ENCODE results near the gene SHROOM2.

SHROOM2 gene

DNA sequence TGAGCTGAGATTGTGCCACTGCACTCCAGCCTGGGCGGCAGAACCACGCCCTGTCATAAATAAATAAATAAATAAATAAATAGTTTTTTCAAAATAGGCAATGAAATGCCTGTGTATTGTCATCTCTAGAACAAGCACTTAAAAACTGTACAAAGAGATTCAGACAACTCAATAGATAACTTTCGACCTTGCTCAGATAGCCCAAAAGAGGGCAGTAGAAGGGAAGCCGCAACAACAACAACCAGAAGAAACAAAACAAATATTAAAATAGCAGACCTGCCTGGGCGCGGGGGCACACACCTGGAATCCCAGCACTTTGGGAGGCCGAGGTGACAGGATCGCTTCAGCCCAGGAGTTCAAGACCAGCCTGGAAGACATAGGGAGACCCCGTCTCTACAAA, 171.5 kb downstream of the SHROOM2 start:
- no peak for DNase-seq

DNA sequence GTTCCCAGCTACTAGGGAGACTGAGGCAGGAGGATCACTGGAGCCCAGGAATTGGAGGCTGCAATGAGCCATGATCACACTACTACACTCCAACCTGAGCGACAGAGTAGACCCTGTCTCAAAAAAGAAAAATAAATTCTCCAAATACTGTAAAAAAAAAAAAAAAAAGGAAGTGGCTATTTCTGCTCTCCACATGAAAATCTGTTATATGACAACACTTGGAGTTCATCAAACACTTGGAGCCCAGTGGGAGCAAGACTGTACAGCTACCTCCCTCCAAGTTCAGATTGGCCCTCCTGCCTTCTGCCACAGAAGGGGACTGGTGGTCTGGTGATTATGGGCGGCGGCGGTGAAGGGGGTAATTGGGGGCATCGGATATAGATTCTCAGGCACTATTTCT, 172.0 kb downstream of the SHROOM2 start:
- no peak for DNase-seq

DNA sequence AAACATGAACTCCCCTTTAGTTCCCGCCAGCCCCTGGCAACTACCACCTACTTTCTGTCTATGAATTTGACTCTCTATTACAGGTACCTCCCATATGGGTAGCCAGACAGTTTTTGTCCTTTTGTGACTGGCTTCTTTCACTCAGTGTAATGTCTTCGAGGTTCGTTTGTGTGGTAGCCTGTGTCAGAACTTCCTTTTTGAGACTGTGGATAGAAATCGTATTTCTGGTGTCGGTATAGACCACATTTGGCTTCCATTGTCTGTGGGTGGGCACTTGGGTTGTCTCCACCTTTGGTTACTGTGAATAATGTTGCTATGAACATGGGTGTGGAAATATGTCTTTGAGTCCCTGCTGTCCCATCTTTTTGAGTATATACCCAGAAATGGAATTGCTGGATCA, 175.5 kb downstream of the SHROOM2 start:
- no peak for DNase-seq

DNA sequence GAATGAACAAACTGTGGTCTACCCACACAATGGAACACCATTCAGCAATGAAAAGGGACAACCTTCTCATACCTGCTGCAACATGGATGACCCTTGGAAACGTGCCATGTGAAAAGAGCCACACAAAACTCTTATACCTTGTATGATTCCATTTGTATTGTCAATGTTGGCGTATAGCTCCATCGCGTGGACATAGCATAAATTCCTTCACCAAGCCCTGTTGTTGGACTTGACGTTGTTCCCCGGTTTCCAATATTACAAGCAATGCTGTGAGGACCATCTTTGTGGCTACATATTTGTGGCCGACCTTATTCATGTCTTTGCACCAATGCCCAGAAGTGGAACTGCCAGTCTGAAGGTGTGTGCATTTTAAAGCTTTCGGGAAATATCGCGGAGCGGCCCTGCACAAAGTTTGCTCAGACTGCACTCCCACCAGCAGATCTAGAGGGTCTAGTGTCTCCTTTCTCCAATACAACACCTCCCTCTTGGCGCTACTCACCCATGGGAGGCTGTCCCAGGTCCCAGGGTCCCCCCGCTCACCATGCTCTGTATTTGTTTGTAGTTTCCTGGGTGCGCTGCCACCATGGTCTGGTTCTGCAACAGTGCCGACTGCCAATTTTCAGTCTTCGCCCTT, 180.7 kb downstream of the SHROOM2 start, which contains the start of gene CLDN34:
CLDN34 (plus strand) TSS at position 584 of the 634 bp plus-strand sequence; CDS start at position 584, 0 bp downstream.
- no peak for DNase-seq

DNA sequence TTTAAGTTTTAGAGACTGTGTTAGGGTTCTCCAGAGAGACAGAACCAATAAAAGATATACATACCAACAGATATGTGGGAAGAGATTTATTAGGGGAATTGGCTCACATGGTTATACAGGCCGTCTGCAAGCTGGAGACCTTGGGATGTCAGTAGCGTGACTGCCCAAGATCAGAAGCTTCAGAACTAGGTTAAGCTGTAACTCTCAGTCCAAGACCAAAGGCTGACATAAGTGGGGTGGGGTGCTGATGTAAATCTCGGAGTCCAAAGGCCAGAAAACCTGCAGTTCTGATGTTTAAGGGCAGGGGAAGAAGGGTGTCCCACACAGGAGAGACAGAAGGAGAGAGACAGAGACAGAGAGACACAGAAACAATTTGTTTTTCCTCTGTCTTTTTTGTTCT, 191.4 kb downstream of the SHROOM2 start:
- no peak for DNase-seq

DNA sequence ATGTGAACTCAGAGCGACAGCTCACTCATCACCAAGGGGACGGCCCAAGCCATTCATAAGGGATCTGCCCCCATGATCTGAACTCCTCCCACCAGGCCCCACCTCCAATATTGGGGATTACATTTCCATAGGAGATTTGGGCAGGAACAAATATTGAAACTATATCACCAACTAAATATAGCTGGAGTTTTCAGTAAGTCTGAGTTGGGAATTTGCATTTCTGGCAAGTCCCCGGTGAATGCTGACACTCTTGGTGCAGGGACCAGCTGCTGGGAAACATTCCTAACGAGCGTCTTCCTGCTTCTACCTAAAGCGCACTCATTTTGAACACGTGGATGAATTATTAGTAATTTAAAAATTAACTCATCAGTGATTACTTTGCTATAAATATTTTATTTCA, 194.2 kb downstream of the SHROOM2 start:
- DNase-seq, result no peak

- no peak for DNase-seq
Observed at GRCh38 chrX:9980927-9981326, 194.7 kb downstream of the SHROOM2 start.

GRCh38 chrX:9983441-9983840, 197.2 kb downstream of the SHROOM2 start:
- DNase-seq, result no peak

- no peak for DNase-seq
Observed at GRCh38 chrX:9983846-9984245, 197.6 kb downstream of the SHROOM2 start.

DNA sequence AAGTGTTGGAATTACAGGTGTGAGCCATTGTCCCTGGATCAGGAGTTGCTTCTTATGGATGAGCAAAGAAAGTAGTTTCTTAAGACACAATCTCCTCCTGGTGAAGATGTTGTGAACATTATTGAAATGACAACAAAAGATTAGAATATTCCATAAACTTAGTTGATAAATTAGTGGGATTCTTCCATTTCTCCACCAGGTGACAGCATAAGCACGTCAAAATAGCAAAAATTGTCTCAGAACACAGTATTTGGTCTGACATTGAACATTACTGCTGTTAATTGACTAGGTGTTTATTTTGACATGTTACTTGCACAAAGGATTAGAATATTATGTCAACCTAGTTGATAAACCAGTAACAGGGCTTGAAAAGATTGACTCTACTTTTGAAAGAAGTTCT, 202.5 kb downstream of the SHROOM2 start:
- no peak for DNase-seq

- no peak for DNase-seq
Observed at GRCh38 chrX:9992061-9992460, 205.8 kb downstream of the SHROOM2 start.

GRCh38 chrX:9992724-9993123, 206.5 kb downstream of the SHROOM2 start:
- no peak for DNase-seq

- peak; percentile 76 for DNase-seq
Observed at GRCh38 chrX:9995855-9996339, 209.7 kb downstream of the SHROOM2 start.

- DNase-seq, result no peak
Observed at GRCh38 chrX:9997041-9997440, 210.8 kb downstream of the SHROOM2 start.

GRCh38 chrX:9997524-9997923, 211.3 kb downstream of the SHROOM2 start:
- peak; percentile 77 for DNase-seq

All from activated naive CD4-positive, alpha-beta T cell treated with Interleukin-2 at 50 U/mL for 16 hours (primary cell).